Right lobe of liver (tissue), 4 donors: ENCODE data around the gene LRRC4.

Experiments used
- CTCF ChIP-seq, 4 donors: fragments of 200-600 bp in 3 of 4; fragments of 450-650 bp in 1 of 4; IDR thresholded peaks; one replicate each; pipeline versions ENCODE4 v1.5.1 to v1.8.0; 2016 to 2022; ENCODE audit warnings: antibody characterized with exemption in 4 of 4, mild to moderate bottlenecking in 2 of 4
- POLR2A ChIP-seq: fragments of 450-650 bp; IDR thresholded peaks from one replicate; pipeline ENCODE4 v1.6.1; 2017; ENCODE audit warnings: antibody characterized with exemption, mild to moderate bottlenecking
- donor health status: DM: no; HTN: no; CAD: no.
- donor health status: DM: no; HTN: no; CAD: no.
- donor health status: DM: no; HTN: yes; CAD: no.

DNA sequence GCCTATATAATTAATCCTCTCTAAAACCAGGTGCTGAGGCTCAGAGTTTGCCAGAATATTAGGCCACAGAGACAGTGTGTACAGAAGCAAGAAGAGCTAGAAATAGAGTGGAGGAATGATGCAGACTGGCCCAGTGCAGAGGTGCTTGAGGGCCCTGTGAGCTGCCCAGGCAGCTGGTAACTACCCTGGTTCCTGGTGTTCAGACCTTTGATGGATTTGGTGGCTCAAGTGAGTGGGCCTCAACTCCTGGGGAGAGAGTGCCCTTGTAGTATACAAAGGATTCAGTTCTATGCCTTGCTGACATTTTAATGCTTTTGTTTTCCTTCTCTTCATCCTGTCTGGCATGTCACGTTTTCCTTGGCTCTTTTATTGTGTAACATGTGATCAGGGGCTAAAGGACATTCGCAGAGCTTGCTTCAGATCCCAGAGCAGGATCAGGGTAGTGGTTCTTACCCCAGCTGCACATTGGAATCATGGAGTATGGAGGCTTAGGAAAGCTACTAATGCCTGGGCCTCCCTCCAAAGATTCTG, 20.0 kb downstream of the LRRC4 start:
- TF ChIP-seq POLR2A, result no peak
- TF ChIP-seq CTCF (IDR thresholded peaks at IDR 0.05), result no peak
